ENCODE measurements around the gene HECTD1.
"Not testable (repeated sequence)": the region's sequence is repeated elsewhere in the genome, so short reads cannot be mapped to it uniquely, and the experiment has no call there.

Gene HECTD1

GRCh38 chr14:31190717-31191263 lies 16.8 kb downstream of the HECTD1 start:
- H3K4me3 ChIP-seq (replicated peaks; ENCODE audit: low read depth, low read length), result no peak overlapping the region
- no peak for DNase-seq (ENCODE audit: low read depth)
- no peak for TF ChIP-seq CTCF (IDR thresholded peaks at IDR 0.05; ENCODE audit: low read length, missing control alignments)

GRCh38 chr14:31190219-31190603 lies 17.4 kb downstream of the HECTD1 start:
- H3K4me3 ChIP-seq (replicated peaks; ENCODE audit: low read depth, low read length), result no peak overlapping the region
- no peak for TF ChIP-seq CTCF (IDR thresholded peaks at IDR 0.05; ENCODE audit: low read length, missing control alignments)
- no peak for DNase-seq (ENCODE audit: low read depth)

GRCh38 chr14:31189346-31190218 lies 18.0 kb downstream of the HECTD1 start:
- no peak for DNase-seq (ENCODE audit: low read depth)
- no peak for TF ChIP-seq CTCF (IDR thresholded peaks at IDR 0.05; ENCODE audit: low read length, missing control alignments)
- H3K4me3 ChIP-seq (replicated peaks; ENCODE audit: low read depth, low read length), result no peak overlapping the region

GRCh38 chr14:31188744-31189143 lies 18.8 kb downstream of the HECTD1 start:
- no peak for TF ChIP-seq CTCF (IDR thresholded peaks at IDR 0.05; ENCODE audit: low read length, missing control alignments)
- no peak overlapping the region for H3K4me3 ChIP-seq (replicated peaks; ENCODE audit: low read depth, low read length)

GRCh38 chr14:31182016-31182415 lies 25.6 kb downstream of the HECTD1 start:
- not testable (repeated sequence) for DNase-seq (ENCODE audit: low read depth); H3K4me3 ChIP-seq (replicated peaks; ENCODE audit: low read depth, low read length)

More at GRCh38 chr14:31188744-31189143, 18.8 kb downstream of the HECTD1 start:
- no peak for DNase-seq (ENCODE audit: low read depth)

GRCh38 chr14:31181271-31181670 lies 26.3 kb downstream of the HECTD1 start:
- TF ChIP-seq CTCF (IDR thresholded peaks at IDR 0.05; ENCODE audit: low read length, missing control alignments), result no peak
- H3K4me3 ChIP-seq (replicated peaks; ENCODE audit: low read depth, low read length), result no peak overlapping the region
- DNase-seq (ENCODE audit: low read depth), result no peak

GRCh38 chr14:31180299-31181051 lies 27.1 kb downstream of the HECTD1 start:
- DNase-seq (ENCODE audit: low read depth), result no peak
- no peak for TF ChIP-seq CTCF (IDR thresholded peaks at IDR 0.05; ENCODE audit: low read length, missing control alignments)
- H3K4me3 ChIP-seq (replicated peaks; ENCODE audit: low read depth, low read length), result no peak overlapping the region
